HG03575 (cell line): ENCODE data around the gene GLRX.
"Not testable (repeated sequence)": the region's sequence is repeated elsewhere in the genome, so short reads cannot be mapped to it uniquely, and the experiment has no call there.

Experiments
- ATAC-seq: cut with Tn5 transposase; IDR thresholded peaks from one replicate; pipeline ENCODE4 v1.9.1; 2021; ENCODE audit not compliant: unreplicated experiment, insufficient number of reproducible peaks, low FRiP score; ENCODE audit errors: extremely low read depth

GLRX gene

DNA sequence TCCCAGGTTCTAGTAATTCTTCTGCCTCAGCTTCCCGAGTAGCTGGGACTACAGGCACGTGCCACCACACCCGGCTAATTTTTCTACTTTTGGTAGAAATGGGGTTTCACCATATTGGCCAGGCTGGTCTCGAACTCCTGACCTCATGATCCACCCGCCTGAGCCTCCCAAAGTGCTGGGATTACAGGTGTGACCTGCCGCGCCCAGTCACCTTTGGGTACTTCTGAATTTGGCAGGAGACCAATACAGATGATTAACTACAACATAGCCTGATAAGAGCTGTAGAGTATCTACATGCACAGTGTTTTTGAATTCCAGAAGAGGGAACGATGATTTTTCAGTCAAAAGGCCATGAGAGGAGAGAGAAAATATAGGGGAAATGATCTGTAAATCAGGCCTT, 9.5 kb downstream of the GLRX start:
- not testable (repeated sequence) for ATAC-seq

DNA sequence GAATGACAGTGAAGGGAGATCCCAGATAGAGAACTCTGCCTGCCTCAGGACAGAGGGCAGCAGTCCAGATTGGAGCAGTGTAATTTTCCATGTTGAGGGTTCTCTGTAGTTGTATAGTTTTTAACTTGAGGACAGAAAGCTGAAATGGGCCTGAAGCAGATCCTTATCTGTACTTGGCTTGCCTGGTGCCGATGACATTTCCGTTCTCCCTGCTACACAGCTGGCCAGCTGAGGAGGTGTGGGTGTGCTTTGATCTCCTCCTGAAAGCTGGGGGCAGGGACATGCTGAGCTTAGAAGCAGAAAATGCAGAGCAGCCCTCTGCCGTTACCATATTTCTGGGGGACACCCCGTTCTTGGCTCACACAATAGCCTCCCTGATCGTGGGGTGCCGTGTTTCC, 10.5 kb downstream of the GLRX start:
- ATAC-seq: no peak

DNA sequence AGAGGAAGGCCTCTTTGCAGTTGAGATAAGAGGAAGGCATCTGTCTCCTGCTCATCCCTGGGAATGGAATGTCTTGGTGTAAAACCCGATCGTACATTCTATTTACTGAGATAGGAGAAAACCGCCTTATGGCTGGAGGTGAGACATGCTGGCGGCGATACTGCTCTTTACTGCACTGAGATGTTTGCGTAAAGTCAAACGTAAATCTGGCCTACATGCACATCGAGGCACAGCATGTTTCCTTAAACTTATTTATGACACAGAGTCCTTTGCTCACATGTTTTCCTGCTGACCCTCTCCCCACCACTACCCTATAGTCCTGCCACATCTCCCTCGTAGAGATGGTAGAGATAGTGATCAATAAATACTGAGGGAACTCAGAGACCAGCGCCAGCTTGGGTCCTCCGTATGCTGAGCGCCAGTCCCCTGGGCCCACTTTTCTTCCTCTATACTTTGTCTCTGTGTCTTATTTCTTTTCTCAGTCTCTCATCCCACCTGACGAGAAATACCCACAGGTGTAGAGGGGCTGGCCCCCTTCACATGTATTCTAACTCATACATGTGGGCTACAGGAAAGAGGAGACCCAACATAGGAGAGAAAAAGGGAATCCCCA, 11.0 kb downstream of the GLRX start:
- ATAC-seq: not testable (repeated sequence)

DNA sequence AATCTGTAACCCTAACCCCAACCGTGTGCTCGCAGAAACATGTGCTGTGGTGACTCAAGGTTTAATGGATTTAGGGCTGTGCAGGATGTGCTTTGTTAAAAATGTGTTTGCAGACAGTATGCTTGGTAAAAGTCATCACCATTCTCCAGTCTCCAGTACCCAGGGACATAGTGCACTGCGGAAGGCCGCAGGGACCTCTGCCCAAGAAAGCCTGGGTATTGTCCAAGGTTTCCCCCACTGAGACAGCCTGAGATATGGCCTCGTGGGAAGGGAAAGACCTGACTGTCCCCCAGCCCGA, 11.5 kb downstream of the GLRX start:
- not testable (repeated sequence) for ATAC-seq

DNA sequence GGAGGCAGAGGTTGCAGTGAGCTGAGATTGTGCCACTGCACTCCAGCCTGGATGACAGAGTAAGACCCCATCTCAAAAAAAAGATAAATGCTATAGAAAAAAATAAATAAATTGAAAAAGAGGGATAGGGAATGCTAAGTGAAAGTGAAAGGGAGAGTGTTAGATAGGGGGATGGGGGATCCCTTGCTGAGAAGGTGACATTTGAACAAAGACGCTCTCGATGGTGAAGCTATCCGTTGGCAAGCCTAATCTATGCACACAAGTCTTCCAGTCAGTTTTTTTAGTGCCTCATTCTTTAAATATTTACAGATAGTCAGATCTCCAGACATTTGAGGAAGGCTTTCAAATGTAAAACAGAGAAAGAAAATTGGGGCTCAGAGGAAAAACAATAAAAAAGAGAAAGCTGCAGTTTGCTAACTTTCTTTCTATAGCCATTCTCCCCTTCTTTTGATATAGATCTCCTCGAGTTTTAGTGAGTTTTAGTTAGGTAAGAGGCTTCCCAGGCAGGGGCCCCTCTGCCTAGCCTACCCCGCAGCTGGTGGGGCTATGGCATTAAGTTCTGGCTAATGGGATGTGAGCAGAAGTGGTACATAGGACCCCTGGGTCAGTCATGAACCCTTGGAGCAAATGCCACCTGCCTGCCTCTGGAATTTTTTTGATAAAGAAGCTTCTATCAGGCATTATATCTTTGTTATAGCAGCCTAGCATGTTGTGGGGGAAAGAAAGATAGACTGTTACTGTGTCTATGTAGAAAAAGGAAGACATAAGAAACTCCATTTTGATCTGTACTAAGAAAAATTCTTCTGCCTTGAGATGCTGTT, 12.0 kb downstream of the GLRX start:
- ATAC-seq: no peak

DNA sequence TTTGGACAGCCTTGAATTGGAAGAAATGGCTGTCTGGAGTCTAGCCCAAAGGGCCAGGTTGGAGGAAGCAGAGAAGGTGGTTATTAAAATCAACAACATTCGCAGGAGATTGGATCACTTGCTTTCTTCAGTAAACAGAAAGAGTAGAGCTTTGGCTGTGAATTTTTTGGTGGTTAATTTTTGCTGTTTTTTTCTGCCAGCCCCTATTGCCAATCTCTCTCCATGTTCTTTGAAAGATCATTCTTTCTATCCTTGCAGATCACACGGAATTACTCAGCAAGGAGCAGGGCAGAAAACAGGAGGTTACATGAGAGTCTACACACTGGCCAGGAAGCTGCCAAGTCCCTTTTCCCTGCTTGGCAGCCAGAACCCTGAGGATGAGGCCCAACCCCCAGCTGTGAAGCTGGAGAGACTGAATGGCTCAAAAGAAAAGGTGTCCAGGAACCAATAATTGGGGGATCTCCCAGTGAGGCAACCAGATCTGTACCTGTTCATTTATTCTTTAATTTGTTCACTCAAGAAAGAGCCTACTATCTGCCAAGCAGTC, 13.0 kb downstream of the GLRX start:
- ATAC-seq: no peak

DNA sequence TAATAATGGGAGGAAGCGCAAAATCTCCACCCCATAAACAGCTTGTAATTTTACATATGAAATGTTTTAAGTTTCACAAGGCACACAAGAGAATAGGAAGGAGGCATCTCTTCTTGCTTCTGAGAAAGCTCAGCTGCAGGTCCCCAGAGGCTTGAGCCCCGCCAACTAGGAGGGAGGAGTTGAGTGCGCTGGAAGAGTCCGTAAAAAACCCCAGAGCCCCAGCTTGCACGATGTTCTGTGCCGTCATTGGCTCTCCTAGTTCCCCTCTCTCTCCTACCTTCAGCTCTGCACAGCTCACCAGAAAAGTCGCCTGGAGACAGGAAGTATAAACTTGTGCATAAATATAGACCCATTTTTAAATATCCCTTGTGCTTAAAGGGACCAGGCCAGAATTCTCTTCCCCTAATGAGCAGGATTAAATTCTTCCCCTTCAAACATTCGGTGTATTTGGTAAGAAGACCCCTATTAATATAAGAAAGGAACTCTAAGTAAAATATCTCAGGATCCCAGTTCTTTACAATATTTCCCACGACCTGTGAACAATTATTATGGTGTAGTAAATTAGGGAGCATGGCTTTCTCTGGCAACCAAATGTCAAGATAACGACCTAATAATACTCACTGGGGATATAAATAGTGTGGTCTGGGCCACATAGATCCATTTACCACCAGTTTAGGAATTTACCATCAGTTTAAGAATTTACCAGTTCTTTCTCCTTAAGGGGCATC, 13.7 kb downstream of the GLRX start:
- ATAC-seq: peak; percentile 98

DNA sequence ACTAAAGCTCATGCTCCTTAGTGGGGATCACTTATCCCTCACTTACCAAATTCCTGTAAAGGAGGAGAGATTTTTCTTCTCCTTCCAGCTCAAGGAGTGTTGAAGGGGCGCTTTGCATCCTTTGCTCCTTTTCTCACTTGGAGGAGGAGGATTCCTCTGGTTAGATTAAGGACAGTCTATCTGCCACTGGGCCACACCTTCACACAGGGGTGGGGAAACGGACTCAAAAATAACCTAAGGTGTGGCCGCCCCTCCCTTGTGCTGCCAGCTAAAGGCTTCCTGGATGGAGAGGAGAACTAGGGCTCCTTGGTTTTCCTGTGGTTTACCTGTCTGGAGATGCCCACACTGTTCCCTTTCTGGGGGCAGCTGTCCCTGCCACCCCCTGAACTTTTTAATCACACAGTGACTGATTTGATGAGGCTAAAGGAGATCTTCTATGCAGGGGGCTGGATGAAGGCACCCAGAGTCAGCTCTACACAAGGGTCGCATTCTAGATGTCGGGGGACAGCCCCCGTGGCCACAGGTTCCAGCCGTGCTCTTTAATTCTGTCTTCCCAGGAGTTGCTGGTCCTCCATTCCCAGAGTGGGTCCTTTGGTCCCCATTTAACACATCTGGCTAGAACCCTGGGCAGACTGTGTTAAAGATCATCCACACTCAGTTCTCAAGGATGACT, 14.4 kb downstream of the GLRX start:
- no peak for ATAC-seq

DNA sequence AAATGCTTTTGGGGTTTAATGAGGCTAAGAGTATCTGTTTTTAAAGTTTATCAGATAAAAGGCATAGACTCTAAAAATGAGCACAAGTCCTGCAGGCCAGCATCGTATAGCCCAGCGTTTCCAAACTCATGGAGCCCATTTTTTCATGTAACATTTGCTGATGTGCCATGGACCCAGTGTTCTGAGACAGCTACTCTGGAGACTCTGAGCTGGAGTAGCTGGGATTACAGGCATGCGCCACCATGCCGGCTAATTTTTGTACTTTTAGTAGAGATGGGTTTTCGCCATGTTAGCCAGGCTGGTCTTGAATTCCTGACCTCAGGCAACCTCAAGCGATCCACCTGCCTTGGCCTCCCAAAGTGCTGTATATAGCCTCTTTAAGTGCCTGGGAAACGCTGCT, 15.8 kb downstream of the GLRX start:
- ATAC-seq: no peak

DNA sequence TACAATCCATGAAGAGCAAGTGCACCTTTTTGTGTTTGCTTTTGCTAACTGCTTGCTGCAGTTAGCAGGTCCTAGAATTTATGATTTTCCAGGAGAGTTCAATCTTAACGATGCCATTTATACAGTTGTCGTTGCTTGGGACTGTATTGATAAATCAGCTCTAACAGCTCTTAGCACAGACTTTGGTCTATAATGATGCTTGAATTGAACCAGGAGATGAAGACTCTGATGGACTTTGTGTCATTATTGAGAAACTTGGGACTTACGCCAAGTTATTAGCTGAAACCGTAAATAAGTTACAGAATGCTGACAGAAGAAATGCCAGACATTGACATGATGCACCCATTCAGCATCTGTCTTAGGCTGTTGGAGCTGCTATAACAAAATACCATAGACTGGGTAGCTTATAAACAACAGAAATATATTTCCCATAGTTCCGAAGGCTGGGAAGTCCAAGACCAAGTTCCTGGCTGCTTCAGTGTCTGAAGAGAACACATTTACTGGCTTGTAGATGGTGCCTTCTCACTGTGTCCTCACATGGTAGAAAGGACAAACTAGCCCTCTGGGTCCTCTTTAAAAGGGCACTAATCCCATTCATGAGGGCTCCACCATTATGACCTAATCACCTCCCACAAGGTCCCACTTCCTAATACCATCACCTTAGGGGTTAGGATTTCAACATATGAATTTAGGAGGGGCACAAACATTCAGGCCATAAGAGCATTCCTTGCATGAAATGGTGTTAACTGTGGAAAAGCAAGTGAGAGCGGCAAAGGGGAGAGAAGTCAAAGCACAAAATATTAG, 17.6 kb downstream of the GLRX start:
- no peak for ATAC-seq

DNA sequence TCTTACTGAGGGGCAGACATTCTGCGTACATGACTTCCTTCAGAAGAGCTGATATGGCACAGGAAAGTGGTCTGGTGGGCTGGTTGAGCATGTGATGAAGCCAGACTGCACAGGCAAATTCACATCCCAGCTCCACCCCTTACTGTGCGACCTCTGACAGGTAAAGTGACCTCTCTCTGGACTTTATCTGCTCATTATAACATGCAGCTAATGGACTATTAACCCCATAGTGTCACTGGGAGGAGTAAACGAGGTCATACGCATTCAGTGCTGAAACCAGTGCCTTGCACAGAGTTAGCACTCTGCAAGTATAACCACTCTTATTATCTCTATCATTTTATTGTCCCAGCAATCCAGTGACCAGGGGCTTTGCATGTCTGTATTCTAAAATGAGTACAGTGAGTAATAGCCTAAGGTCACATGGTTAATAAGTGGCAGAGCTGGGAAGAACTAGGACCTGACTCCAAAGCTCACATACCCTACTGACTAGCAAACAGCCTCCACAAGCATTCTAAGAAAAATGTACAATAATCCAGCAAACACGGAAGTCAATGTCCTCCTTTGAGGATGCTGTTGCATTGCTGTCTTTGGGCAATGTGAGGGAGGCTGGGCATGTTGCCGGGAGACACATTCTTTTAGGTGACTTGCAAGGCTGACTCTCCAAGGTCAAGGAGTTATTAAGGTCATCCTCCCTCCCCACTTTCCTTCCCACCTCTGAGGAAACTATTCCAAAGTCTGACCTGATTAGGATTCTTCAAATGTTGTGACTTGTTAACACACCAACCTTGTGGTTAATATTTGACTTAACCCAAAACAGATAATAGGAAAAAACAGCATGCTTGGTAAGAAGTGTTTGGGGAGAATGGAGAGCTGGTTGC, 19.0 kb downstream of the GLRX start:
- no peak for ATAC-seq

DNA sequence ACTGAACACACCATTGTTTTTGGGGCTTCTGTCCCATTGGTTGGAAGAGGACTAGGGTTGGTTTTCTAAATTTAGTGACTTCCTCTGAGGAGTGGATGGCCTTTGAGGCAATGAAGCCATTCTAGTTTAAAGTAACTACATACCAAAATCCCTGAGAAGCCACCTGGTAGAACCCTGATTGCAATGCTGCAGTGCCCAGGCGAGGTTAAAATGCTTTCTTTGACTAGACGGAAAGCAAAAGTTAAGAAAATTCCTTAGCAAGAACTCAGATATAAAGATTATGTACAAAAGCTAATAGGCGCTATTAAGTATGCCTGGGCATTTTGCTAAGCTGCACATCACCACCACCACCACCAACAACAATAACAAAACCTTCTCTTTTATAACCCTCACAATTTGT, 20.6 kb downstream of the GLRX start:
- ATAC-seq: no peak

DNA sequence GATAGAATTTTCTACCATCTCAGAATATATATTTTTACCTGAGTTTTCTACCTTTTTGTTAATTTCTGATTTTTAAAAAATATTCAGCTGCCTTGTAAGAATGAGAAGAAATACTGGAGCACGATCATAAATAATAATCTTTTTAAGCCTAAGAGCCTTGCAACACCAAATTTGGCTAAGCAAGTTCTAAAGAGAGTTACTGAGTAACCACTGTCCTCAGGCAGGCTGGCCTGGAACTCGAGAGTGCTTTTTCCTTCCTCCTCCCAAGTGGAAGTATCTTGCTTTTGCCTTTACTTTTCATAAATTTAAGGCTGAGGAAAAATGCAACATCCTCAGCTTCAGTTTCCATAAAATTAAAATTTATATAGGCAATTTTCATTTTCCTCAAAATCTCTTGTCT, 21.0 kb downstream of the GLRX start:
- ATAC-seq: no peak

DNA sequence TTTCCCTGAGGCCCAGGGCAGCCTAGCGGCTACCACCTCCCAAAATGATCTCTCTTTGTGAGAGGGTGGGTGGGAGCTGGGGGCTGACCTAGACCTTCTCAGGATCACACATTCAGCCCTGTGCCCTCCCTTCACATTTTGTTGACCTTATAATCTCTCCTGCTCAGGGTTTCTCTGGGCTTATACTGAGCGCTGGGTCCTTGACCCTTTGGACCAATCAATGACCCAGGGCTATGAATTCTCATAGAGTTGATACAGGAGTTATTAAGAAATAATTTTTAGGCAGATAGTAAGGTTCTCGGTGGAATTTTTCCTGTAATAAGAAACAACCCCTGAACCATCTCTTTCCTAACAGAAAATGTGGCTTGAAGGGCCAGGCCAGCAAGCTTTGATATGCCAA, 22.0 kb downstream of the GLRX start:
- no peak for ATAC-seq

DNA sequence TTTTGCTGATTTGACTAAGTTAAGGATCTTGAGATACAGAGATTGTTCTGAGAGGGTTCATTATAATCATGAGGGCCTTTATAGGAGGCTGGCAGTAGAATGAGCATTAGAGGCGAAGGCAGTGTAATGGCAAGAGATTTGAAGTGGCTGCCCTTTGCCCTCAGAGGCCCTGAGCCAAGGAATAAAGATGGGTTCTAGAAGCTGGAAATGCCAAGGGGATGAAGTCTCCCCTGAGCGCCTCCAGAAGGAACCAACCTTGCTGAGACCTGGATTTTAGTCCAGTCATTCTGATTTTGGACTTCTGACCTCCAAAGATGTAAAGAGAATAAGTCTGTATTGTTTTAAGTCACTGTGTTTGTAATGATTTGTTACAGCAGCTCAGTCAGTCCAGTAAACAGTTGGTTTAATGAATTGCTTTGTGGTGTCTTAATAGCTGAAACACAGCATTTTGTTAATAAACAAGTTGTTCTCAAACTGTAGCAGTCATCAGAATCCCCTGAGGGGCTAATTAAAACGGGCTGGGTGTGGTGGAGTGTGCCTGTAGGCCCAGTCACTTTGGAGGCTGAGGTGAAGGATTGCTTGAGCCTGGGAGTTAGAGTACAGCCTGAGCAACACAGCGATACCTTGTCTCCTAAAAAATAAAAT, 23.2 kb downstream of the GLRX start:
- no peak for ATAC-seq

DNA sequence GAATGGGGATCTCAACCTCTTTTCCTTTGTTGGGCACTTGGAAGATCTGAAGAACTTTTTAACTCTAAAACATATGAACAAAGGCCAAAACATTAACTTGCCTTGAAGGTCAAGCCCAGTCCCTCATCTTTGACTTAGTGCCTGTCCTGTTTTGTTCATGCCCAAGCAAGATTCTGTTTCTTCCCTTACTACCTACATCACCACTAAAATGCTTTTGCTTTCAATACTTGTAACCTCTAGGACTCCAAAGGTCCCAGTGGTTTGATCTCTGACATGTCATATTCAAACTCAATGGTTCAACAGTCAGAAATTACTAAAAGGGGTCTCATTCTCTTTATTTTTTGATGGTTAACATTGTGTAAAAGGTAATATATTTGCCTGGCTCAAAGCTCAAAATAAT, 24.0 kb downstream of the GLRX start:
- ATAC-seq: no peak

DNA sequence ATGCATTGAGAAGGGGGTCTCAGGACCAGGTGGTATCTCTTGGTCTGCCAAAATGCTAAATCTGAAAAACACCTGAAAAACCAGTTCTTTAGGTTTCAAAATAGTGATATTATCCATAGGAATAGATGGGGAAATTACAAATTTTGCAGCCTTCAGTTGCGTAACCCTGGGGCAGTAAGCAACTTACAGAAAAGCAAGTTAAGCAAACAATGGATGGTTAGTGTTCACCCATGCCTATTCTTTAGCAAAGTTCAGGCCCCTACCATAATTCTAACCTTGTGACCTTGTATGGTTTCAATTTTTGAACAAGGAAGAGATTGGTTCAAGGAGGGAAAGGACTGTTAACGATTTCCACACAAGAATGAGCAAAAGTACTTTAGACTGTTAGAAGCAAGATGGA, 24.5 kb downstream of the GLRX start:
- ATAC-seq: no peak
